ENCODE results near the gene KCNQ1.
A peak's percentile ranks its signal among the peaks of the same experiment; 100 is the strongest.

Gene KCNQ1

GRCh38 chr11:2838676-2839294 lies 394.0 kb downstream of the KCNQ1 start:
- ATAC-seq (no peak), DNase-seq (no peak)

GRCh38 chr11:2839395-2839943 lies 394.7 kb downstream of the KCNQ1 start:
- ATAC-seq (no peak), DNase-seq (no peak)

GRCh38 chr11:2841411-2842190 lies 396.8 kb downstream of the KCNQ1 start:
- DNase-seq (no peak), ATAC-seq (no peak)

GRCh38 chr11:2842876-2843275 lies 398.1 kb downstream of the KCNQ1 start:
- DNase-seq (no peak), ATAC-seq (no peak)

- DNase-seq: no peak
Observed at GRCh38 chr11:2843551-2843950, 398.7 kb downstream of the KCNQ1 start.

GRCh38 chr11:2844116-2844842 lies 399.5 kb downstream of the KCNQ1 start:
- DNase-seq (no peak), ATAC-seq (peak; percentile 30)

More at GRCh38 chr11:2843551-2843950, 398.7 kb downstream of the KCNQ1 start:
- ATAC-seq: no peak

- ATAC-seq: no peak
- DNase-seq: no peak
Observed at GRCh38 chr11:2844996-2845395, 400.2 kb downstream of the KCNQ1 start.

GRCh38 chr11:2846056-2846455 lies 401.2 kb downstream of the KCNQ1 start:
- DNase-seq (no peak), ATAC-seq (no peak)

- ATAC-seq: no peak
- DNase-seq: no peak
Observed at GRCh38 chr11:2846470-2846869, 401.7 kb downstream of the KCNQ1 start.

GRCh38 chr11:2847561-2847960 lies 402.8 kb downstream of the KCNQ1 start:
- DNase-seq (no peak), ATAC-seq (no peak)

GRCh38 chr11:2848497-2848896 lies 403.7 kb downstream of the KCNQ1 start:
- no peak for ATAC-seq
- no peak for DNase-seq

- ATAC-seq (no peak), DNase-seq (no peak)
Observed at GRCh38 chr11:2849994-2850770, 405.4 kb downstream of the KCNQ1 start.

GRCh38 chr11:2853401-2853800 lies 408.6 kb downstream of the KCNQ1 start:
- no peak for DNase-seq
- ATAC-seq: no peak

GRCh38 chr11:2853997-2854560 lies 409.3 kb downstream of the KCNQ1 start:
- ATAC-seq (no peak), DNase-seq (no peak)

- DNase-seq: no peak
- no peak for ATAC-seq
Observed at GRCh38 chr11:2855162-2855561, 410.4 kb downstream of the KCNQ1 start.

GRCh38 chr11:2857276-2857675 lies 412.5 kb downstream of the KCNQ1 start:
- no peak for ATAC-seq
- no peak for DNase-seq

GRCh38 chr11:2857918-2858317 lies 413.1 kb downstream of the KCNQ1 start:
- no peak for DNase-seq
- no peak for ATAC-seq

- DNase-seq: no peak
- ATAC-seq: no peak
Observed at GRCh38 chr11:2858995-2859698, 414.3 kb downstream of the KCNQ1 start.

GRCh38 chr11:2859699-2860037 lies 414.9 kb downstream of the KCNQ1 start:
- no peak for DNase-seq
- ATAC-seq: no peak

GRCh38 chr11:2860636-2861035 lies 415.8 kb downstream of the KCNQ1 start:
- DNase-seq: peak; percentile 60
- ATAC-seq: peak; percentile 84

Measured in stimulated activated naive CD8-positive, alpha-beta T cell treated with anti-CD3 and anti-CD28 coated beads, Interleukin-15, Interleukin-2, amounts not matched to agents 100 U/mL and 50 U/mL, for 24 hours (primary cell).